Mammary epithelial cell (primary cell): ENCODE data around the gene DUSP11.

Experiments
- EZH2 ChIP-seq: IDR thresholded peaks from 2 replicates; pipeline ENCODE4 v1.6.1; 2012; ENCODE audit warnings: low read length, inconsistent platforms, borderline replicate concordance
- TF ChIP-seq, protein P1 (sequence below), 2 donors: IDR thresholded peaks in 1 of 2; conservative IDR thresholded peaks in 1 of 2; 2 replicates each; pipeline ENCODE4 v1.5.1; 2011 to 2012; ENCODE audit warnings: inconsistent platforms in 2 of 2, low read length in 2 of 2, mild to moderate bottlenecking in 2 of 2, control low read depth in 1 of 2, low read depth in 1 of 2; ENCODE audit not compliant: insufficient read depth in 1 of 2; ENCODE audit errors: extremely low read depth in 1 of 2

DNA sequence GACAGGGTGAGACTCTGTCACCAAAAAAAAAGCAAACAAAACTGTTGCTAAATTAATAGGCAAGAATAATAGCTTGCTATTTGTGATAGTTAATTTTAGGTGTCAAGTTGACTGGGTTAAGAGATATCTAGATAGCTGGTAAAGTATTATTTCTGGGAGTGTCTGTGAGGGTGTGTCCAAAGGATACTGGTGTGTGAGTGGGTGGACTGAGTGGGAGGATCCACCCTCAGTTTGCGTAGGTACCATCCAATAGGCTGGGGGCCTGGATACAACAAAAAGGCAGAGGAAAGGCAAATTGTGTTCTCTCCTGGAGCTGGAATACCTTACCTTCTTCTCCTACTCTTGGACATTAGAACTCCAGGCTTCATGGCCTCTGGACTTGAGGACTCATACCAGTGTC, 15.0 kb downstream of the DUSP11 start:
- TF ChIP-seq EZH2 = no peak
- TF ChIP-seq, protein P1, sequence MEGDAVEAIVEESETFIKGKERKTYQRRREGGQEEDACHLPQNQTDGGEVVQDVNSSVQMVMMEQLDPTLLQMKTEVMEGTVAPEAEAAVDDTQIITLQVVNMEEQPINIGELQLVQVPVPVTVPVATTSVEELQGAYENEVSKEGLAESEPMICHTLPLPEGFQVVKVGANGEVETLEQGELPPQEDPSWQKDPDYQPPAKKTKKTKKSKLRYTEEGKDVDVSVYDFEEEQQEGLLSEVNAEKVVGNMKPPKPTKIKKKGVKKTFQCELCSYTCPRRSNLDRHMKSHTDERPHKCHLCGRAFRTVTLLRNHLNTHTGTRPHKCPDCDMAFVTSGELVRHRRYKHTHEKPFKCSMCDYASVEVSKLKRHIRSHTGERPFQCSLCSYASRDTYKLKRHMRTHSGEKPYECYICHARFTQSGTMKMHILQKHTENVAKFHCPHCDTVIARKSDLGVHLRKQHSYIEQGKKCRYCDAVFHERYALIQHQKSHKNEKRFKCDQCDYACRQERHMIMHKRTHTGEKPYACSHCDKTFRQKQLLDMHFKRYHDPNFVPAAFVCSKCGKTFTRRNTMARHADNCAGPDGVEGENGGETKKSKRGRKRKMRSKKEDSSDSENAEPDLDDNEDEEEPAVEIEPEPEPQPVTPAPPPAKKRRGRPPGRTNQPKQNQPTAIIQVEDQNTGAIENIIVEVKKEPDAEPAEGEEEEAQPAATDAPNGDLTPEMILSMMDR (conservative IDR thresholded peaks at IDR 0.05 in 1 of 2, IDR thresholded peaks at IDR 0.05 in 1 of 2; ENCODE audit: extremely low read depth in 1 of 2, insufficient read depth in 1 of 2, low read depth in 1 of 2, low read length in 2 of 2) = no peak
